RWPE1 (cell line): Measurements from ENCODE around the gene DPP7.
"Not testable (repeated sequence)": the region's sequence is repeated elsewhere in the genome, so short reads cannot be mapped to it uniquely, and the experiment has no call there.

Experiments used
- CTCF ChIA-PET: fragments of 350-600 bp; sonication (Branson Sonifier 250); formaldehyde crosslinking; extraction: SDS; loops from one replicate; lab custom pipeline; 2021; lab: Yijun Ruan, JAX
- POLR2A ChIA-PET: fragments of 400-600 bp; formaldehyde crosslinking; extraction: SDS; loops from one replicate; lab custom pipeline; 2020; ENCODE audit warnings: antibody characterized with exemption; ENCODE audit not compliant: low non-redundant PET; lab: Yijun Ruan, JAX
- DNase-seq: peaks from one replicate; pipeline ENCODE4 v3.0.0; 2012; ENCODE audit warnings: low spot score
- H3K27ac ChIP-seq: fragments of 450-650 bp; 2 replicates; pipeline ENCODE4 v1.5.1; 2017
- CTCF ChIP-seq: fragments of 450-650 bp; conservative IDR thresholded peaks from 2 replicates; pipeline ENCODE4 v1.5.1; 2017; ENCODE audit warnings: low read depth, mild to moderate bottlenecking

The DPP7 gene

DNA sequence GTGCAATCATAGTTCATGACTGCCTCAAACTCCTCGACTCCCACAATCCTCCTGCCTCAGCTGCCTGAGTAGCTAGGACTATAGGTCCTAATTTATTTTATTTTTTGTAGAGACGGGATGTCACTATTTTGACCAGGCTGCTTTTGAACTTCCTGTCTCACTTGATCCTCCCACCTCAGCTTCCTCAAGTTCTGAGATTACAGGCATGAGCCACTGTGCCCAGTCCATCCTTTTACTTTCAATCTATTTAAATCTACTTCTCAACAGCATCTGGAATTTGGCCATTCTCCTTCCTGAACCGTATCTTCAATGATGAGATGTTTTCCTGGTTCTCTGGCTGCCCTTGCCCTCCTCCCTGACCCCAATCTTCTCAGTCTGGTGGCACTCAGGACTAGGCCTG lies 12.3 kb upstream of the DPP7 start:
- no peak for TF ChIP-seq CTCF
- CTCF ChIA-PET: interaction anchor here (0.6 to 1.6 kb wide), 5 partner anchors 63 to 341 kb away, joined by 3 to 9 read pairs (median 3); partner anchors contain the start of gene RNF224
- peak overlapping the region; percentile 83 for H3K27ac ChIP-seq
- DNase-seq: no peak
- POLR2A ChIA-PET: no interaction called here

DNA sequence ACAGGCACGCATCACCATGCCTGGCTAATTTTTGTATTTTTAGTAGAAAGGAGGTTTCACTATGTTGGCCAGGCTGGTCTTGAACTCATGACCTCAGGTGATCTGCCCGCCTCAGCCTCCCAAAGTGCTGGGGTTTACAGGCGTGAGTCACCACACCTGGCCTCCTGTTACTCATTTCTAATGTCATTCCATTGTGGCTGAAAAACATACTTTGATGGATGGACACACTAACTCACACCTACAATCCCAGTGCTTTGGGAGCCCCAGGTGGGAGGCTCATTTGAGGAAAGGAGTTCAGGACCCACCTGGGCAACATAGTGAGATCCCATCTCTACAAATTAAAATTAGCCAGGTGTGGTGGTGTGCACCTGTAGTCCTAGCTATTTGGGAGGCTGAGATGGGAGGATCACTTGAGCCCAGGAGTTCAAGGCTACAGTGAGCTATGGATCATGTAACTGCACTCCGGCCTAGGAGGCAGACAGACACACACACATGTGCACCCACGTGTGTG lies 9.5 kb upstream of the DPP7 start:
- POLR2A ChIA-PET, H3K27ac ChIP-seq, DNase-seq: not testable (repeated sequence)
- CTCF ChIA-PET: interaction anchor here (1.1 to 1.2 kb wide), 3 partner anchors 13 to 53 kb away, joined by 3 to 7 read pairs (median 3); no protein-coding TSS in a partner anchor

- H3K27ac ChIP-seq: no peak overlapping the region
- CTCF ChIA-PET: interaction anchor here (0.6 to 1.2 kb wide), 3 partner anchors 18 to 73 kb away, joined by 3 read pairs; no protein-coding TSS in a partner anchor
- POLR2A ChIA-PET: no interaction called here
- no peak for DNase-seq
- no peak for TF ChIP-seq CTCF
Measured at GRCh38 chr9:137123468-137123837, 8.9 kb upstream of the DPP7 start.

GRCh38 chr9:137122796-137123467 lies 8.4 kb upstream of the DPP7 start:
- H3K27ac ChIP-seq, POLR2A ChIA-PET, DNase-seq: not testable (repeated sequence)
- CTCF ChIA-PET: interaction anchor here (0.6 to 1.2 kb wide), 3 partner anchors 18 to 73 kb away, joined by 3 read pairs; no protein-coding TSS in a partner anchor

DNA sequence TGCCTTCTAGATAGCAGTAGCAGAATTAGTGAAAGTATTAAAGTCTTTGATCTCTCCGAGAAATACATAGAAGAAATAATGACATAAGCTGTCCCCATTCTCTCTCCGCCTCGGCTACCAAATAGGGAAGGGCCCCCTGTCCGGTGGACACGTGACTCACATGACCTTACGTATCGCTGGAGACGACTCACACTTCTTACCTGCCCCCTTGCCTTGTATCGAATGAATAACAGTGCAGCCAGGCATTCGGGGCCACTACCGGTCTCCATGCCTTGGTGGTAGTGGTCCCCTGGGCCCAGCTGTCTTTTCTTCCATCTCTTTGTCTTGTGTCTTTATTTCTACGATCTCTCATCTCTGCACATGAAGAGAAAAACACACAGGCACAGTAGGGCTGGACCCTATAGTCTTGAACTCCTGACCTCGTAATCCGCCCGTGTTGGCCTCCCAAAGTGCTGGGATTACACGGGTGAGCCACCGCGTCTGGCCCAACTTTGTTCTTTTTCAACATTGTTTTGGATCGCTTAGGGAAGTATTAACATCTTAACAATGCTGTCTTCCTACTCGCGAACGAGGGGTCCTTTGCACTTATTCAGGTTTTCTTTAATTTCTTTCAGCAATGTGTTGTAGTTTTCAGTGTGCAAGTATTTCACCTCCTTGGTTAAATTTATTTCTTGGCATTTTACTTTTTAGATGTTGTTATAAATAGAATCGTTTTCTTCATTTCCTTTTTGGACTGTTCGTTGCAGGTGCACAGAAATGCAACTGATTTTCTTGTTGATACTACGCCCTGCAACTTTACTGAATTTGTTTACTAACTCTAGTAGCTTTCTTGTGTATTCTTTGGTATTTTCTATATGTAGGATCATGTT lies 7.6 kb upstream of the DPP7 start:
- CTCF ChIA-PET: not testable (repeated sequence)

GRCh38 chr9:137118092-137118603 lies 3.6 kb upstream of the DPP7 start:
- DNase-seq, POLR2A ChIA-PET, H3K27ac ChIP-seq: not testable (repeated sequence)
- CTCF ChIA-PET: interaction anchor here (0.6 to 1.6 kb wide), 8 partner anchors 18 to 424 kb away, joined by 3 to 7 read pairs (median 3); no protein-coding TSS in a partner anchor

More for the DNA sequence above, 7.6 kb upstream of the DPP7 start:
- DNase-seq, POLR2A ChIA-PET, H3K27ac ChIP-seq: not testable (repeated sequence)

DNA sequence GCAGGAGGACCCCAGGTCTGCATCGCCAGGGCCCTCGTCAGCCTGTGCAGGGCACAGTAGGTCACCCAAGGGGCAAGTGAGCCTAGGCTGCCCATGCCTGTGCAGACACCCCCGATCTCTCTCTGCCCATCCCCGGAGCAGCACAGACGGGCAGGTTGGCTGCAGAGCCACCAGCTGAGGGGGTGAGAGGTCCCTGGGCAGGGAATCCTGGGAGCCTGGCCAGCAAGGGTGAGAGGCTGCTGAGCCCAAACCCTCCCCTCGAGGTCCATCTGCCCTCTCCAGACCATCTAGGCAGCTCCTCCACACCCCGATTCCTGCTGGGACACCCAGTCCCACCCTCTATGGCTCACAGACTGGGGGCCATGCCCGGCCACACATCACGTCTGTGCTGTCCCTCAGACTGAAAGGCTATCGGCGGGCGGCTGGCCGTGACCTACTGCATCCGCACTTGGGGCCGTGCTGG lies 2.8 kb upstream of the DPP7 start:
- DNase-seq: no peak
- ChIA-PET CTCF (interaction anchor here (1.6 kb wide), 1 partner anchor 53 kb away, joined by 3 read pairs; no protein-coding TSS in a partner anchor), POLR2A (no interaction called here)
- no peak overlapping the region for H3K27ac ChIP-seq
- no peak for TF ChIP-seq CTCF

GRCh38 chr9:137116728-137117127 lies 2.2 kb upstream of the DPP7 start:
- ChIA-PET POLR2A (no interaction called here), CTCF (interaction anchor here (1.6 kb wide), 1 partner anchor 53 kb away, joined by 3 read pairs; no protein-coding TSS in a partner anchor)
- no peak for DNase-seq
- TF ChIP-seq CTCF: no peak
- H3K27ac ChIP-seq: peak overlapping the region; percentile 10; the same call in 1 of the 2 replicates
